ENCODE data around the gene SPI1.

DNA sequence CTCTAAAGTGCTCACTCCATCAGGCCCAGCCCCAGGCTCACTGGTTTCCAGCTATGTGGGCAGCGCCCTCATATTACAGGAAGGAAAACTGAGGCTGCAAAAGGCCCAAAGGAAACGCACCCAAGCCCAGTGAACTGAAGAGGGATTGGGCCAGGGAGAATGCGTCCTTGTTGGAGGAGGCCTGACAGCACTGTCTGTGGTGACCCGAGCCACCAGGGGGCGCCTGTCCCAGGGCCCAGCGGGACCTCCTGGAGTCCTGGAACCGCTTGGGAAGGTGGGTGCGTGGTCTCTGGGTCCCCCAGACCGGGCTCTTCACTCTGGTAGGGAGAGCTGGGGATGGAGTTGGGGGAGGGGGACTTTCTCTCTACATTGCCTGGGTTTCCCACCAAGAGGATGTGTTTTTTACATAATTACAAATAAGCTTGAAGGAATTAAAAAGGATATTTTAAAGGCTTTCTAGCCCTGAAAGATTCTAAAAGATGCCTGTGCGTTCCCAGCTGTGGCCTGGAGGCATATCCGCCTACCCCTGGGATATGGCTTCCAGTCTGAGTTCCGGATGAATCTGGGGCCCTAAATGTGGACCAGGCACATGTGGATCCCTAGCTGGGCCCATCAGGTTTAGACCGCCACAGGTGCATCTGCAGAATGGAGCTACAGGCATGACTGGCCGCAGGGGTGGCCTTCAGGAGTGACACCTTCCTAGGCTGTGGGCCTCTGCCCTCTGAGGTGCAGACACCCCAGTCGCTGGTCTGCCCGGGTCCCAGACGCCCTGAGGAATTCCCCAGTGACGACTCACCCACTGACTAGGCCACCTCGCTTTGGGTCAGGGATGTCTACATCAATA is 4.2 kb downstream of the SPI1 start:
- TF ChIP-seq, protein P1, sequence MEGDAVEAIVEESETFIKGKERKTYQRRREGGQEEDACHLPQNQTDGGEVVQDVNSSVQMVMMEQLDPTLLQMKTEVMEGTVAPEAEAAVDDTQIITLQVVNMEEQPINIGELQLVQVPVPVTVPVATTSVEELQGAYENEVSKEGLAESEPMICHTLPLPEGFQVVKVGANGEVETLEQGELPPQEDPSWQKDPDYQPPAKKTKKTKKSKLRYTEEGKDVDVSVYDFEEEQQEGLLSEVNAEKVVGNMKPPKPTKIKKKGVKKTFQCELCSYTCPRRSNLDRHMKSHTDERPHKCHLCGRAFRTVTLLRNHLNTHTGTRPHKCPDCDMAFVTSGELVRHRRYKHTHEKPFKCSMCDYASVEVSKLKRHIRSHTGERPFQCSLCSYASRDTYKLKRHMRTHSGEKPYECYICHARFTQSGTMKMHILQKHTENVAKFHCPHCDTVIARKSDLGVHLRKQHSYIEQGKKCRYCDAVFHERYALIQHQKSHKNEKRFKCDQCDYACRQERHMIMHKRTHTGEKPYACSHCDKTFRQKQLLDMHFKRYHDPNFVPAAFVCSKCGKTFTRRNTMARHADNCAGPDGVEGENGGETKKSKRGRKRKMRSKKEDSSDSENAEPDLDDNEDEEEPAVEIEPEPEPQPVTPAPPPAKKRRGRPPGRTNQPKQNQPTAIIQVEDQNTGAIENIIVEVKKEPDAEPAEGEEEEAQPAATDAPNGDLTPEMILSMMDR (conservative IDR thresholded peaks at IDR 0.05; ENCODE audit: low read length), result peak; percentile 98
- TF ChIP-seq EZH2phosphoT487 (IDR thresholded peaks at IDR 0.05; ENCODE audit: borderline replicate concordance, low read depth, low read length), result no peak
